Body of pancreas (tissue), 4 donors: ENCODE measurements around the gene PGM1. TPM values are rescaled to one million over a fixed set of nuclear protein-coding genes. Genes with fewer than 3 reads are reported as not detected.

Experiments used
- ATAC-seq: fragments of 150-250 bp; one replicate; pipeline ENCODE4 v1.9.1; 2016
- DNase-seq, 4 donors: peaks; one replicate each; pipeline ENCODE4 v3.0.0-alpha.2; 2019
- H3K27ac ChIP-seq, 4 donors: fragments of 200-600 bp; sonication (generic); 1 replicate in 3 of 4; 2 replicates in 1 of 4; pipeline versions ENCODE4 v1.5.1 to v1.6.1; 2016 to 2019; ENCODE audit warnings: mild to moderate bottlenecking in 1 of 4, mixed read lengths in 1 of 4, moderate library complexity in 1 of 4
- H3K27me3 ChIP-seq, 2 donors: fragments of 200-600 bp; sonication (generic); one replicate each; pipeline ENCODE4 v1.6.0; 2016; ENCODE audit warnings: mild to moderate bottlenecking in 1 of 2
- H3K36me3 ChIP-seq, 2 donors: fragments of 200-600 bp; sonication (generic); replicated peaks in 1 of 2; 2 replicates each; pipeline ENCODE4 v1.5.1; 2016; ENCODE audit warnings: low read depth in 2 of 2; ENCODE audit not compliant: insufficient read depth in 1 of 2
- H3K4me1 ChIP-seq: fragments of 200-600 bp; sonication (generic); one replicate; pipeline ENCODE4 v1.6.0; 2016
- H3K4me3 ChIP-seq, 2 donors: fragments of 200-600 bp; sonication (generic); 1 replicate in 1 of 2; 2 replicates in 1 of 2; pipeline ENCODE4 v1.5.1; 2016 to 2019
- H3K9me3 ChIP-seq, 3 donors: fragments of 200-600 bp; sonication (generic); 1 replicate in 2 of 3; 2 replicates in 1 of 3; pipeline ENCODE4 v1.5.1; 2016
- CTCF ChIP-seq, 7 experiments: fragments of 450-650 bp in 4 of 7; fragments of 200-600 bp in 3 of 7; sonication (generic) in 3 of 7; IDR thresholded peaks; one replicate each; pipeline ENCODE4 v1.5.1; 2016 to 2019; ENCODE audit warnings: antibody characterized with exemption in 7 of 7
- POLR2A ChIP-seq, 3 donors: fragments of 450-650 bp; IDR thresholded peaks; one replicate each; pipeline ENCODE4 v1.6.1; 2016; ENCODE audit warnings: antibody characterized with exemption in 3 of 3, mild to moderate bottlenecking in 2 of 3
- WGBS, 2 donors: methylation state at CpG; one replicate each; pipeline ENCODE4 v1.1.5; 2017; 5-methylcytosine and 5-hydroxymethylcytosine counted together
- intact Hi-C: fragments of 100-400 bp; cut with DNase I; formaldehyde crosslinking; loops from one replicate; pipeline ENCODE4 v1.15.1; 2023
- total RNA-seq, 2 donors: library from RNA; depleted of rRNA; stranded (reverse); fragments of >200 nt; gene quantifications; one replicate each; pipeline ENCODE4 v1.1.0, GENCODE V29; 2016

PGM1 gene
- total RNA-seq, 2 donors from 2014 or later: 68.5 to 123 TPM

- intact Hi-C loops: no loop called here
- peaks cover 46% of the 10 kb centered on the region for H3K4me1 ChIP-seq
- no peaks in the 10 kb centered on the region for H3K9me3 ChIP-seq
- H3K4me3 ChIP-seq: peak overlapping the region; percentile 43 to 72
- ATAC-seq: peak; percentile 2
- WGBS, 2 donors: 12 to 13% methylated on average over 16 to 18 of the region's 18 CpGs
- H3K27ac ChIP-seq: peak overlapping the region; percentile 95
- no peaks in the 10 kb centered on the region for H3K27me3 ChIP-seq
- no peak for DNase-seq
- H3K36me3 ChIP-seq: no peaks in the 10 kb centered on the region
- TF ChIP-seq POLR2A (IDR thresholded peaks at IDR 0.05): no peak
- TF ChIP-seq CTCF (IDR thresholded peaks at IDR 0.05): no peak
Measured at GRCh38 chr1:63592536-63593302, 492 bp upstream of the PGM1 start.

GRCh38 chr1:63593886-63594605 is 835 bp downstream of the PGM1 start:
- peak; percentile 43 to 87 (median 82) for TF ChIP-seq POLR2A (IDR thresholded peaks at IDR 0.05)
- TF ChIP-seq CTCF (IDR thresholded peaks at IDR 0.05): no peak
- no peaks in the 10 kb centered on the region for H3K27me3 ChIP-seq
- H3K9me3 ChIP-seq: no peaks in the 10 kb centered on the region
- peak overlapping the region; percentile 95 for H3K27ac ChIP-seq
- peak; percentile 83 to 89 (median 87) for DNase-seq
- no peaks in the 10 kb centered on the region for H3K36me3 ChIP-seq
- H3K4me1 ChIP-seq: peaks cover 46% of the 10 kb centered on the region
- H3K4me3 ChIP-seq: peak overlapping the region; percentile 43 to 72
- intact Hi-C loops: no loop called here
- ATAC-seq: peak; percentile 66
- WGBS, 2 donors: 1% methylated on average over 27 to 53 of the region's 55 CpGs

- Histone ChIP-seq H3K9me3 (no peaks in the 10 kb centered on the region), H3K27me3 (no peaks in the 10 kb centered on the region), H3K4me1 (peaks cover 51% of the 10 kb centered on the region), H3K27ac (no peak overlapping the region), H3K36me3 (no peaks in the 10 kb centered on the region), H3K4me3 (no peak overlapping the region)
- DNase-seq (no peak), ATAC-seq (no peak)
- intact Hi-C loops: no loop called here
- 92 to 95% methylated on average over 1 of the region's 1 CpG for WGBS, 2 donors
- TF ChIP-seq CTCF (IDR thresholded peaks at IDR 0.05): no peak
- TF ChIP-seq POLR2A (IDR thresholded peaks at IDR 0.05): no peak
Measured at GRCh38 chr1:63595435-63595834, 2.2 kb downstream of the PGM1 start.

GRCh38 chr1:63599799-63600198 is 6.6 kb downstream of the PGM1 start:
- Histone ChIP-seq H3K36me3 (no peaks in the 10 kb centered on the region), H3K4me3 (no peak overlapping the region), H3K4me1 (peaks cover 33% of the 10 kb centered on the region), H3K9me3 (no peaks in the 10 kb centered on the region), H3K27me3 (no peaks in the 10 kb centered on the region), H3K27ac (no peak overlapping the region)
- TF ChIP-seq POLR2A (IDR thresholded peaks at IDR 0.05) (no peak), CTCF (IDR thresholded peaks at IDR 0.05) (no peak)
- DNase-seq: no peak
- WGBS, 2 donors: 87 to 90% methylated on average over 5 of the region's 5 CpGs
- intact Hi-C loops: no loop called here
- ATAC-seq: no peak
